ENCODE results near the gene FLNB. TPM values are rescaled to one million over a fixed set of nuclear protein-coding genes. Genes with fewer than 3 reads are reported as not detected.

The FLNB gene
- total and polyA plus RNA-seq, 2 of the 8 experiments (the other 6 are each of a cell fraction or from before 2014, with no cell fraction given), result 72.3 to 118 TPM

- Histone ChIP-seq H3K27ac (ENCODE audit: low read depth, low read length) (no peak overlapping the region), H3K9ac (replicated peaks in 1 of 4; ENCODE audit: extremely low read depth in 1 of 4, low read depth in 3 of 4, low read length in 3 of 4) (no peak overlapping the region), H3K9me3 (ENCODE audit: insufficient read depth in 2 of 2, low read depth in 1 of 2, low read length in 1 of 2) (no peaks in the 10 kb centered on the region), H3K79me2 (ENCODE audit: control insufficient read depth in 1 of 2, insufficient read depth in 2 of 2, low read length in 2 of 2) (no peaks in the 10 kb centered on the region), H2AFZ (ENCODE audit: low read length) (no peak overlapping the region), H3K27me3 (replicated peaks in 1 of 4; ENCODE audit: control insufficient read depth in 3 of 4, extremely low read depth in 1 of 4, insufficient read depth in 3 of 4, low read length in 3 of 4) (no peaks in the 10 kb centered on the region; a peak in 1 of 7 replicates), H3K79me1 (ENCODE audit: low read depth, low read length) (no peaks in the 10 kb centered on the region), H3K18ac (ENCODE audit: extremely low read depth, low read length) (no peak overlapping the region), H3K4me2 (ENCODE audit: insufficient read depth in 1 of 2, low read depth in 2 of 2, low read length in 2 of 2) (no peak overlapping the region), H3K4me1 (replicated peaks in 1 of 4; ENCODE audit: control insufficient read depth in 3 of 4, insufficient read depth in 4 of 4, low read length in 3 of 4) (no peaks in the 10 kb centered on the region), H4K8ac (ENCODE audit: extremely low read depth, insufficient read depth, low read length) (no peak overlapping the region), H2AK5ac (ENCODE audit: low read depth, low read length) (no peak overlapping the region), H3K23me2 (ENCODE audit: low read depth, low read length) (no peaks in the 10 kb centered on the region), H2BK20ac (ENCODE audit: low read length) (no peak overlapping the region), H2BK12ac (ENCODE audit: low read depth, low read length) (no peak overlapping the region), H2BK120ac (replicated peaks; ENCODE audit: low read depth, low read length) (no peak overlapping the region), H4K20me1 (replicated peaks in 1 of 2; ENCODE audit: control insufficient read depth in 1 of 2, insufficient read depth in 2 of 2, low read length in 2 of 2) (no peaks in the 10 kb centered on the region), H3K4ac (replicated peaks; ENCODE audit: insufficient read length, low read depth, low read length) (no peak overlapping the region), H3K23ac (ENCODE audit: insufficient read length) (no peak overlapping the region), H2BK15ac (ENCODE audit: low read length) (no peak overlapping the region), H3K56ac (replicated peaks; ENCODE audit: insufficient read length, low read depth, low read length) (no peak overlapping the region), H2BK5ac (ENCODE audit: low read depth, low read length) (no peak overlapping the region), H4K5ac (ENCODE audit: insufficient read length, low read depth, low read length) (no peak overlapping the region), H4K91ac (replicated peaks; ENCODE audit: insufficient read length, low read length) (no peak overlapping the region), H3K36me3 (ENCODE audit: control insufficient read depth in 2 of 4, insufficient read depth in 4 of 4, low read length in 3 of 4) (no peaks in the 10 kb centered on the region), H3K14ac (ENCODE audit: insufficient read length) (no peak overlapping the region), H3K4me3 (ENCODE audit: extremely low read depth in 1 of 4, insufficient read depth in 2 of 4, low read depth in 3 of 4, low read length in 4 of 4) (no peak overlapping the region)
- TF ChIP-seq POU5F1 (IDR thresholded peaks at IDR 0.05; ENCODE audit: low read depth, low read length), result no peak
- ChIA-PET CTCF (ENCODE audit: partially characterized antibody) (no interaction called here), POLR2A (ENCODE audit: partially characterized antibody) (no interaction called here)
- no peak for FAIRE-seq
- 100% methylated on average over 2 of the region's 2 CpGs; no CpG with 5 or more reads in 1 of the 2 experiments for WGBS, 2 experiments (ENCODE audit: extremely low coverage in 1 of 2, insufficient coverage in 1 of 2, insufficient read length in 1 of 2, insufficient replicate concordance in 2 of 2, low coverage in 1 of 2, low lambda C conversion rate in 2 of 2, missing lambda C conversion rate in 1 of 2)
- DNase-seq (ENCODE audit: low read depth in 1 of 2, low spot score in 2 of 2), result no peak
These were observed 22.3 kb upstream of the FLNB start for GRCh38 chr3:57985984-57986246.
